Parathyroid adenoma (tissue), 2 donors: ENCODE results near the gene MYO9A.

Experiments used
- H2AFZ ChIP-seq: fragments of 300-600 bp; sonication (generic); one replicate; pipeline ENCODE4 v1.7.0; 2017; ENCODE audit warnings: antibody characterized with exemption, mild to moderate bottlenecking
- H3K27ac ChIP-seq: fragments of 300-600 bp; sonication (generic); one replicate; pipeline ENCODE4 v1.7.0; 2017
- H3K27me3 ChIP-seq: fragments of 300-600 bp; sonication (generic); one replicate; pipeline ENCODE4 v1.7.0; 2017; ENCODE audit warnings: low read length; ENCODE audit not compliant: control insufficient read depth, insufficient read depth
- H3K36me3 ChIP-seq: fragments of 300-600 bp; sonication (generic); one replicate; pipeline ENCODE4 v1.7.0; 2017; ENCODE audit warnings: low read length; ENCODE audit not compliant: control insufficient read depth, insufficient read depth
- H3K4me1 ChIP-seq: fragments of 300-600 bp; sonication (generic); one replicate; pipeline ENCODE4 v1.7.0; 2017; ENCODE audit warnings: control low read depth
- H3K4me2 ChIP-seq: fragments of 300-600 bp; sonication (generic); one replicate; pipeline ENCODE4 v1.7.0; 2017; ENCODE audit warnings: low read length
- H3K4me3 ChIP-seq: fragments of 300-600 bp; sonication (generic); one replicate; pipeline ENCODE4 v1.7.0; 2017; ENCODE audit warnings: low read depth, low read length
- H3K79me2 ChIP-seq: fragments of 300-600 bp; sonication (generic); one replicate; pipeline ENCODE4 v1.7.0; 2017; ENCODE audit warnings: control low read depth
- H3K9ac ChIP-seq: fragments of 300-600 bp; sonication (generic); one replicate; pipeline ENCODE4 v1.7.0; 2017; ENCODE audit warnings: mild to moderate bottlenecking
- H3K9me3 ChIP-seq: fragments of 300-600 bp; sonication (generic); one replicate; pipeline ENCODE4 v1.7.0; 2017; ENCODE audit warnings: low read length; ENCODE audit not compliant: control insufficient read depth
- TF ChIP-seq, protein P1 (sequence below): fragments of 300-600 bp; sonication (generic); IDR thresholded peaks from one replicate; pipeline ENCODE4 v1.7.0; 2017; ENCODE audit warnings: antibody characterized with exemption, mild to moderate bottlenecking
- donor health status: primary hyperparathyroidism.

Gene MYO9A

DNA sequence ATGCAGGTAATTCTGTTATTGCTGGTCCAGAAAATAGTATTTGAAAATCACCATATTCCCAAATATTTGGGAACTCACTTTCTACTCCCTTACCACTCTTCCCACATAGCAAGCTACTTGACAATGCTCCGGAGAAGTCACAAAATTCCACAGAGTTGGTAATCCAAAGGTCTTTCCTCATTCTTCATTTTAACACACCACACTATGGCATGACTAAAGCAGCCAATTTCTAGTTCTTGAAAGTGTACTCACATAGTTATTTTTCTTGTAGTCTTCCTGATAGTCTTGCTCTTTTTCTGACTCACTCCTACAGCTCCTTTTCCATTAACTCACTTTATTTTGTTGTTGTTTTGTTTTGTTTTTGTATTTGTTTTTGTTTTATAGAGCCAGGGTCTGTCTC is 67.2 kb downstream of the MYO9A start:
- H3K79me2 ChIP-seq: peaks cover 2% of the 10 kb centered on the region
- H3K4me2 ChIP-seq: no peak overlapping the region
- no peaks in the 10 kb centered on the region for H3K9me3 ChIP-seq
- H3K27me3 ChIP-seq: no peaks in the 10 kb centered on the region
- no peaks in the 10 kb centered on the region for H3K36me3 ChIP-seq
- no peak overlapping the region for H2AFZ ChIP-seq
- no peak overlapping the region for H3K27ac ChIP-seq
- H3K4me1 ChIP-seq: no peaks in the 10 kb centered on the region
- no peak overlapping the region for H3K4me3 ChIP-seq
- TF ChIP-seq, protein P1, sequence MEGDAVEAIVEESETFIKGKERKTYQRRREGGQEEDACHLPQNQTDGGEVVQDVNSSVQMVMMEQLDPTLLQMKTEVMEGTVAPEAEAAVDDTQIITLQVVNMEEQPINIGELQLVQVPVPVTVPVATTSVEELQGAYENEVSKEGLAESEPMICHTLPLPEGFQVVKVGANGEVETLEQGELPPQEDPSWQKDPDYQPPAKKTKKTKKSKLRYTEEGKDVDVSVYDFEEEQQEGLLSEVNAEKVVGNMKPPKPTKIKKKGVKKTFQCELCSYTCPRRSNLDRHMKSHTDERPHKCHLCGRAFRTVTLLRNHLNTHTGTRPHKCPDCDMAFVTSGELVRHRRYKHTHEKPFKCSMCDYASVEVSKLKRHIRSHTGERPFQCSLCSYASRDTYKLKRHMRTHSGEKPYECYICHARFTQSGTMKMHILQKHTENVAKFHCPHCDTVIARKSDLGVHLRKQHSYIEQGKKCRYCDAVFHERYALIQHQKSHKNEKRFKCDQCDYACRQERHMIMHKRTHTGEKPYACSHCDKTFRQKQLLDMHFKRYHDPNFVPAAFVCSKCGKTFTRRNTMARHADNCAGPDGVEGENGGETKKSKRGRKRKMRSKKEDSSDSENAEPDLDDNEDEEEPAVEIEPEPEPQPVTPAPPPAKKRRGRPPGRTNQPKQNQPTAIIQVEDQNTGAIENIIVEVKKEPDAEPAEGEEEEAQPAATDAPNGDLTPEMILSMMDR: no peak
- no peak overlapping the region for H3K9ac ChIP-seq

DNA sequence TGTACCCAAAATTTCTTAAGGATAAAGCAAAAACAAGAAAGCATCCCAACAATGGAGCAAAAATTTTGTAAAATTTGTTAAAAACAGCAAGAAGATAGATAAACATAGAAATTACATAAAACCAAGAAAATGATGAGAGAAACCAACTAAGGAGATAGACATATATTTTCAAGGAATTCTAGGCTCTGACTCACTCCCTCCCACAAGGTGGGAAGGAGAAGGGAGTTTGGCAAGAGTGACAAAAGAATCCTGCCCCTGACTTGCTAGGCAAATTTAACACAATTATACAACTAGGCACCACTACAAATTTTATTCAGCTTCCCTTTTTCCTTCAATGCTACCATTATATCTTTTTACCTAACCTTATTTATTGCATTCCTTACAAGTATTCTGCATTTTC is 70.9 kb downstream of the MYO9A start:
- H3K79me2 ChIP-seq: no peaks in the 10 kb centered on the region
- H3K9ac ChIP-seq: no peak overlapping the region
- no peaks in the 10 kb centered on the region for H3K4me1 ChIP-seq
- H3K4me2 ChIP-seq: no peak overlapping the region
- H3K36me3 ChIP-seq: no peaks in the 10 kb centered on the region
- no peak overlapping the region for H3K4me3 ChIP-seq
- H2AFZ ChIP-seq: no peak overlapping the region
- TF ChIP-seq, protein P1: no peak
- no peak overlapping the region for H3K27ac ChIP-seq
- no peaks in the 10 kb centered on the region for H3K9me3 ChIP-seq
- no peaks in the 10 kb centered on the region for H3K27me3 ChIP-seq

DNA sequence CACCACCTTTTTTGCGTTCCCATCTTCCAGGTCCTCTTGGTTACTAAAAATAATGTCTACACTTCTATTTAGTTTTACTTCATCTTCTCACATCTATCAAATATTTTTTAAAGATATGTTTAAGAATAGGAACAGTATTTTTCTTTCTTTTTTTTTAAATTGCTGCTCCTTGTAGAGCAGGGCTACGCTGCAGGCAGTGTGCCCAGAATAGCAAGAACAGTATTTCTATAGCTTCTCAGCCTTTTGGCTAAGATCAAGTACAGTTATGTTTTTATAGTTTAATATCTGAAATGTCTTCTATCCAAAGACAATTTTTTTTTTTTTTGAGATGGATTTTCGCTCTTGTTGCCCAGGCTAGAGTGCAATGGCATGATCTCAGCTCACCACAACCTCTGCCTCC is 73.0 kb downstream of the MYO9A start:
- Histone ChIP-seq H3K36me3 (no peaks in the 10 kb centered on the region), H3K9me3 (no peaks in the 10 kb centered on the region), H3K9ac (no peak overlapping the region), H3K27ac (no peak overlapping the region), H3K27me3 (no peaks in the 10 kb centered on the region), H3K79me2 (no peaks in the 10 kb centered on the region), H3K4me1 (no peaks in the 10 kb centered on the region), H2AFZ (no peak overlapping the region), H3K4me2 (no peak overlapping the region), H3K4me3 (no peak overlapping the region)
- TF ChIP-seq, protein P1: no peak

DNA sequence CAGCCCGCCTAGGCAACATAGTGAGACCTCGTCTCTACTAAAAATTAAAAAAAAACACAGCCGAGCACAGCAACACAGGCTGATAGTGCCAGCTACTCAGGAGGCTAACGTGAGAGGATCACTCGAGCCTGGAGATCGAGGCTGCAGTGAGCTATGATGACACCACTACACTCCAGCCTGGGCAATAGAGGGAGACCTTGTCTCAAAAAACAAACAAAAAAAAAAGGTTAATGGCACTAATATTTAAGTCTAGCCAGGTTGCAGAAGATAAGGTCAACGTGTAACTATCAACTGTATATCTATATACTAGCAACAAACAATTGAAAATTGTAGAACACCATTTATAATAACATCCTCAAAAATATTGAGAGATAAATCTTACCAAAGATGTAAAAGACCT is 75.1 kb downstream of the MYO9A start:
- H3K4me2 ChIP-seq: no peak overlapping the region
- no peaks in the 10 kb centered on the region for H3K27me3 ChIP-seq
- H3K9ac ChIP-seq: no peak overlapping the region
- H3K36me3 ChIP-seq: no peaks in the 10 kb centered on the region
- H3K27ac ChIP-seq: no peak overlapping the region
- no peak overlapping the region for H2AFZ ChIP-seq
- no peaks in the 10 kb centered on the region for H3K9me3 ChIP-seq
- H3K79me2 ChIP-seq: no peaks in the 10 kb centered on the region
- H3K4me1 ChIP-seq: no peaks in the 10 kb centered on the region
- TF ChIP-seq, protein P1: no peak
- H3K4me3 ChIP-seq: no peak overlapping the region

DNA sequence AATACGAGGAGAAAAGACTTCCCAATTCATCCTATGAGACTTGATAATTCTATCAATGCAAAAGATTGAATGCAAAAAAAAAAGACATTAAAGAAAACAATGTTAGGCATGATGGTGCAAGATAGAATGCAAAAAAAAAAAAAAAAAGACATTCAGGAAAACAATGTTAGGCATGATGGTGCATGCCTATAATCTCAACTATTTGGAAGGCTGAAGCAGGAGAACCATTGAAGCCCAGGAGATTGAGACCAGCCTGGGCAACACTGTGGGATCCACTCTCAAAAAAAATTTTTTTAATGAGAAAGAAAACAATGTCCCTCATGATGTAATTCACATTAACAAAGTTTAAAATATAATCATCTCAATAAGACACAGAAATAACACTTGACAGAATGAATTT is 75.9 kb downstream of the MYO9A start:
- Histone ChIP-seq H3K4me2 (no peak overlapping the region), H3K4me3 (no peak overlapping the region), H3K9me3 (no peaks in the 10 kb centered on the region), H2AFZ (no peak overlapping the region), H3K4me1 (no peaks in the 10 kb centered on the region), H3K79me2 (peaks cover 3% of the 10 kb centered on the region), H3K9ac (no peak overlapping the region), H3K36me3 (no peaks in the 10 kb centered on the region), H3K27ac (no peak overlapping the region), H3K27me3 (no peaks in the 10 kb centered on the region)
- TF ChIP-seq, protein P1: no peak
